Kidney capillary endothelial cell (primary cell): ENCODE measurements around the gene IL23R.
"Not testable (repeated sequence)": the region's sequence is repeated elsewhere in the genome, so short reads cannot be mapped to it uniquely, and the experiment has no call there.

ENCODE experiments used
- DNase-seq: peaks from one replicate; pipeline ENCODE4 v3.0.0-alpha.2; 2018; ENCODE audit warnings: low spot score

IL23R gene

DNA sequence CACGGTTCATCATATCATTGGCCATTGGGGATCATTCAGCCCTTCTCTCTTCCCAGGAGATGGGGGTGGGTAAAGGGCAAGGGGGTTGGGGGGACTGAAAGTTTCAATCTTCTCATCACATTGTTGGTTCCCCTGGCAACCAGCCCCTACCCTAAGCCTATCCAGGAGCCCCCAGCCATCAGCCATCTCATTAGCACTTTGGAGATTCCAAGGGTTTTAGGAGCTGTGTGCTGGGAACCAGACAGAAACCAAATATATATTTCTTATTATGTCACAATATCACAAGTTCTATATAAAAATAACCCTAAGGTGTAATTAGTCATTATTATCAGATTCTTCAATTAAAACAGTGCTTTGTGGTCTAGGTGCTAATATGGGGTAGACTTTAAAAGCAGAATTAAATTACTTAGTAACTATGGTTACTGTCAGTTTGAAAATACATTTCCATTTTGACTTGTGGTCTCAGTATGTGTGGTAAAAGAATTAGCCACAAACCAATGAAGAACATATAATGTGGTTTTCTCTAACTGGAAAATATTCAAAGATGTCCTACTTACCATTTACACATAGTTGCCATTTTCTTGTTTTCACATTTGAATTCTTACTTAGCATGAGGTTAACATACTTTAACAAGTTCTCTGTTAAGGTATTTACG is 28.1 kb downstream of the IL23R start:
- DNase-seq, result no peak

DNA sequence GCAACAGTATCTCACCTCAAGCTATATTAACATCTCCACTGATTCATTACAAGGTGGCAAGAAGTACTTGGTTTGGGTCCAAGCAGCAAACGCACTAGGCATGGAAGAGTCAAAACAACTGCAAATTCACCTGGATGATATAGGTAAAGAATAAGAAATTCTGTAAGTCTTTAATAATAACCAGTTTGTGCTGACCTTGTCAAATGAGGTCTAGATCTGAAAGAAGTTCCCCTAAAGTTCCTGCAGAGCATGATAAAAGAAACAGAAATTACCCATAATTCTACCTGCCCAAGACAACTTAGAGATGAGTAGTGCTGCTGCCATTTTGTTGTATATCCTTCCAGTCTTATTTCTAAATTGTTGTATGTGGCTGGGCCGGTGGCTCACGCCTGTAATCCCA is 34.5 kb downstream of the IL23R start:
- DNase-seq, result no peak

DNA sequence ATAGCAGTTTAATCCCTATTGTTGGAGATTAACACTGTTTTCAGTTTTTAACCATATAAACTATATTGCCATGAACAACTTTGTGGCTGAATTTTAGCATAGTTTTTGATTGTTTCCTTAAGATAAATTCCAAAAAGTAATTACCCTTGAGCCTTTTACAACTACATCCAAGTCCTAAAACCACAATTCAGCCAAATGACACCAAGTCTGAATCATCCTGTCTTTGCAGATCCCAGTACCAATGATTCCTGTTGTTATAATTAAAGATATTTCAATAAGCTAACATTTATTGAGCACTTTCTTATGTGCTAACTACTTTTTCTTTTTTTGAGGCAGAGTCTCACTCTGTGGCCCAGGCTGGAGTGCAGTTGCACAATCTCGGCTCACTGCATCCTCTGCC is 35.6 kb downstream of the IL23R start:
- no peak for DNase-seq

- DNase-seq, result no peak
Observed at GRCh38 chr1:67204298-67204980, 38.2 kb downstream of the IL23R start.

DNA sequence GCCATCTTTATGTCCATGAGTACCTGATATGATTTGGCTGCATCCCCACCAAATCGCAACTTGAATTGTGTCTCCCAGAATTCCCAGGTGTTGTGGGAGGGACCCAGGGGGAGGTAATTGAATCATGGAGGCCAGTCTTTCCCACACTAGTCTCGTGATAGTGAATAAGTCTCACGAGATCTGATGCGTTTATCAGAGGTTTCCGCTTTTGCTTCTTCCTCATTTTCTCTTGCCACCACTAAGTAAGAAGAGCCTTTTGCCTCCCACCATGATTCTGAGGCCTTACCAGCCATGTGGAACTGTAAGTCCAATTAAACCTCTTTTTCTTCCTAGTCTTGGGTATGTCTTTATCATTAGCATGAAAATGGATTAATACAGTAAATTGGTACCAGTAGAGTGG is 41.1 kb downstream of the IL23R start:
- not testable (repeated sequence) for DNase-seq

GRCh38 chr1:67208217-67208616 is 42.0 kb downstream of the IL23R start:
- no peak for DNase-seq

- DNase-seq, result no peak
Observed at GRCh38 chr1:67209521-67209920, 43.3 kb downstream of the IL23R start.

DNA sequence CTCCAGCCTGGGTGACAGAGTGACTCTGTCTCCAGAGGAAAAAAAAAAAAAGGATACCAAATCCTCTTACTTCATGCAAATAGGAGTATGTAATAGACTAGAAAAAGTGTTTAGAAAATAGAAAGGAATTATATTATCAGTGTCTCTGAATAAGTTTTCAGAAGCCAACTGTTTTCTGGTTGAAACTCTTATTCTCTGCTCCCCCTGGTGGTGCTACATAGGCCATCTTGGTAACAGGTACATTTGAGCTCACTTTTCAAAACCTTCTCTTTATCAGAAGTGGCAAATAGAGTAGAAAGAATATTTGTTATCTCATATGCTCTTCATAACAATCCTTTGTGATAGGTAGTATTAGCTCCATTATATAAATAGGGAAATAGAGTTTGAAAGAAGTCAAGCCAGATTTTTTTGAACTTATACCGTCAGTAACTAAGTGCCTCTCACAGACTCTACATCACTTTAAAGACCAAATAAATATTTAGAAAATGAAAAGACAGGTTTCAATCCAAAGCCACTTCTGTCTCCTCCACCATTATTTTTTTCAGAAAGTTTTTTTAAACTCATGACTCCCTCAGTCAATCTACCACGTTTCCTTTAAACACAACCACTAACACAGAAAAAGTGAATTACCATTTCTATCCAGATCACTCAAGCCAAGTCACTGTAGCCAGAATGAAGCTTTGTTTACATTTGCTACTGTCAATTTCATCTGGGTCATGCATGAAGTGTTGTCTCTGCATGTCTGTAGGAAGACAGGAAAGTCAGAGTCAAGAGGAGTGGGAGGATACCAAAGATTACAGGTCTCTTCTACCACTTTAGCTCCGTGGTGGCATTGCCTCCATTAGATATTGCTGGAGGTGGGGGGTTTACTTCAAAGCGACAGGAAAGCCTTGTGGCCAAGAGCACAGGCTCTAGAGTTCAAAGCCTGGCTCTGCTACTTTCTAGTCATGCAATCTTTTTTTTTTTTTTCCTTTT is 45.6 kb downstream of the IL23R start:
- peak; percentile 6 for DNase-seq

DNA sequence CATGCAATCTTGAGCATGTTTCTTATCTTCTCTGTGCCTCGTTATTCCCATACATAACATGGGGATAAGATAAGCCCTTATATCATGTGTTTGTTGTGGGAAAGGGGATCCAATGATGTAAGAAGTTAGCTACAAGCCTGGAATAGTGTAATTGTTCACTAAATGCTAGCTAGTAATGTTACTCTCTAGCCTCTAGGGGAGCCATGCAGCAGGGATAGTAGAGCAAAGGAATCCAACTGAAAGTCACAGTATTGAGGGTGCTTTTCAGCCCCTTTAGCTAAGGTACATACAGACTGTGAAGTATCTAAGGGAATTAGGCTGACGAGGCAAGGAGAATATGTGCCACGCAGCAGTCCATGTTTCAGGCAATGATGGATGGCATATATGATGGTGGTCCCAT is 46.9 kb downstream of the IL23R start:
- peak; percentile 16 for DNase-seq

GRCh38 chr1:67213948-67214347 is 47.7 kb downstream of the IL23R start:
- no peak for DNase-seq

DNA sequence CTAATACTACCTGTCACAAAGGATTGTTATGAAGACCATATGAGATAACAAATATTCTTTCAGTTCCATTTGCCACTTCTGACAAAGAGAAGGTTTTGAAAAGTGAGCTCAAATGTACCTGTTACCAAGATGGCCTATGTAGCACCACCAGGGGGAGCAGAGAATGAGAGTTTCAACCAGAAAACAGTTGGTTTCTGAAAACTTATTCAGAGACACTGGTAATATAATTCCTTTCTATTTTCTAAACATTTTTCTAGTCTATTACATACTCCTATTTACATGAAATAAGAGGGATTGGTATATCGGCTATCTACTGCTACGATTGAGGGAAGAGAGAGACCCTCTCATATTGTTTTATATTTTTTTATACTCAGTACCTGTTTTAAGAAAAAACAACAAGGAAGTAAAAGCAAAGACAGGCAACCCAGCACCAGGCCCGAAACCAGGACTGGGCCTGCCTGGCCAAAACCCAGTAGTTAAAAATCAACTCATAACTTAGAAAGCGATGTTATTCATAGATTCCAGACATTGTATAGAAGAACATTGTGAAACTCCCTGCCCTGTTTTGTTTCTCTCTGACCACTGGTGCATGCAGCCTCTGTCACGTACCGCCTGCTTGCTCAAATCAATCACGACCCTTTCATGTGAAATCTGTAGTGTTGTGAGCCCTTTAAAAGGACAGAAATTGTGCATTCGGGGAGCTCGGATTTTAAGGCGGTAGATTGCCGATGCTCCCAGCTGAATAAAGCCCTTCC is 48.3 kb downstream of the IL23R start:
- DNase-seq, result peak; percentile 7

DNA sequence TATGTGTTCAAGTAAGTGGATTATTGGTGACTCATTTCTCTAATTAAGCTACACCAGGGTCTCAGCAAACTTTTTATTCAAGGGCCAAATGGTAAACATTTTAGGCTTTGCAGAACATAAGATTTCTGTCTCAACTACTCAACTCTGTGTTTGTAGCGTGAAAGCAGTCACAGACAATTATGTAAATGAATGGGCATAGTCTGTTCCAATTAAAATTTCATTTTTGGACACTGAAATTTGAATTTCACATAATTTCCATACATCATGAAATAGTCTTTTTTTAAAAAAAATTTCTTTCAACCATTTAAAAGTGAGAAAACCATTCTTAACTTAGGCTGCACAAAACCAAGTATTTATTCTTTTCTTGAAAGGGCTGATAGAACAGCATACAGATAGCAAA is 50.1 kb downstream of the IL23R start:
- DNase-seq, result no peak

GRCh38 chr1:67217417-67217816 is 51.2 kb downstream of the IL23R start:
- no peak for DNase-seq

- DNase-seq, result no peak
Observed at GRCh38 chr1:67217938-67218337, 51.7 kb downstream of the IL23R start.

- no peak for DNase-seq
Observed at GRCh38 chr1:67224856-67225255, 58.6 kb downstream of the IL23R start.

DNA sequence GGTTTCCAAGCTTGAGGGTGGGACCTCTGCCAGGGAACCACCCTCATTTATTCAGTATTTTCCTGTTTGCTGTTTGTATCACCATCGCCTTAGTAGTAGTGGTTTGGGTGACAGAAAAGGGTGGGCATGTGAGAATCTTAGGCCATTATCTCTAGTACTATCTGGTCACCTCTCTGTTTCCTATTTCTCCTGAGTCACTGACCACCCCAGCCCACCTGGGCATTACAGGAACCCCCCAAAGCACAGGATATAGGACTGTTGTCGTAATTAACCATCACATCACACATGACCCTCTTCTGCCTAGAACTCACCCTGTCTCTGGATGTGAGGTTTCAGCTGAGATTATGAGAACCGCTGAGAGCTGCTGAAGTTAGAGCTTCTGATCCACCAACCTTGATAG is 60.4 kb downstream of the IL23R start:
- no peak for DNase-seq

GRCh38 chr1:67227196-67227595 is 60.9 kb downstream of the IL23R start:
- no peak for DNase-seq

DNA sequence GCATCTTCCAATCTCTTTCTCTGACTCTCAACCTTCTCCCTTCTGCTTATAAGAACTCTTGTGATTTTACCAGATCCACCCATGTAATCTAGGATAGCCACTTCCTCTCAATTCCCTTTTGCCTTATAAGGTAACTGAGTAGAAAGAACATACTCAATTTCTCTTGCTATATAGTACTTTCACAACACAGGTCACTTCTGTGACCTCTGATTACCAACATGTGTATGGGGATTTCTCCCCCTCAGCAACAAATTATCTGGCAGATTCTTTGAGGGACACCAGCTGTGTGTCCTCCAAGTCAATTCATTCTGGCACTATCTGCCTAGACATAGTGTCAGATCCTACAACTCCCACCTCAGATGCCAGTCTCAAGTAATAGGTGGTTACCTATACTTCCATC is 62.5 kb downstream of the IL23R start:
- DNase-seq, result no peak

GRCh38 chr1:67230539-67230938 is 64.3 kb downstream of the IL23R start:
- DNase-seq, result no peak

DNA sequence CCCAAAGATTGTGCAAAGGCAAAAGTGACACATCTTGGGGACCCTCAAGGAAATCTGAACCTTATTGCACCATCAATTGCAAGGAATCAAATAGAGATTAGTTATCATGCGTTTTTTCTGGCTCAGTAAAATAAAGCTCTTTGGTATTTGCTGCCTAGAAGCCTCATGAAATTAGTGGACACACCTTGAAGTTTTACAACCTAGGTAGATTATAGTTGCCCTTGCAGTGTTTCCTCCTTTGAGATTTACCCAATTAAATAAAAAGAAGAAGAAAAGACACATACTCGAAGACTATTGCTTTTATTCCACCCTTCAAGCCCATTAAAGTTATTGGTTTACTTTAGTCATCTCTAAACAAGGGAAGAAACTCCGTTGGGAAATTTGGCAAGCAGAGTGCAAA is 70.0 kb downstream of the IL23R start:
- no peak for DNase-seq

DNA sequence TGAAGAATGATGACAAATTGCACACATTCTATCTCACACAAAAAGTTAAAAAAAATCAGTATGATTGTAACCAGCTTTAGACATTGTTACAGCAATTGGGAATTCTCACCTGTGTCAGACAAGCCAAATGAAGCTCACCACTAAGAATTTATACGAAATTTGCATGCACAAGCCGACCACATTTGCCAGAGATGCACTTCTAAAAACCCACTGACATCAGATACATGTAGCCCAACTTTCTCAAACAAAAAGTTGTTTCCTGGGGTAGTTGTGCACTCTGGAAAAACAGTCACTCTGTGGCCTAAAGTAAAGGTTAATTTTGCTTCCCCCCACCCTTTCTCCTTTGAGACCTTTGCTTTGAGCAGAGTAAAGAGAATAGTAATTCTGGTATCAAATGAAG is 73.5 kb downstream of the IL23R start:
- DNase-seq, result no peak

- DNase-seq, result no peak
Observed at GRCh38 chr1:67241200-67241746, 75.0 kb downstream of the IL23R start.
